Measurements from ENCODE around the gene CRYBB1.

CRYBB1 gene

GRCh38 chr22:26606611-26607010 is 11.2 kb downstream of the CRYBB1 start:
- no peak for DNase-seq (ENCODE audit: low read depth in 2 of 2)

- no peak for DNase-seq (ENCODE audit: low read depth in 2 of 2)
Observed at GRCh38 chr22:26604368-26604767, 13.5 kb downstream of the CRYBB1 start.

- no peak for DNase-seq (ENCODE audit: low read depth in 2 of 2)
Observed at GRCh38 chr22:26602127-26602526, 15.7 kb downstream of the CRYBB1 start.

- no peak for DNase-seq (ENCODE audit: low read depth in 2 of 2)
Observed at GRCh38 chr22:26601726-26602125, 16.1 kb downstream of the CRYBB1 start.

GRCh38 chr22:26599505-26599904 is 18.3 kb downstream of the CRYBB1 start:
- no peak for DNase-seq (ENCODE audit: low read depth in 2 of 2)

- no peak for DNase-seq (ENCODE audit: low read depth in 2 of 2)
Observed at GRCh38 chr22:26597480-26597879, 20.3 kb downstream of the CRYBB1 start.

GRCh38 chr22:26597026-26597425 is 20.8 kb downstream of the CRYBB1 start:
- DNase-seq (ENCODE audit: low read depth in 2 of 2) = peak in 1 of 2 donors; percentile 26

- no peak for DNase-seq (ENCODE audit: low read depth in 2 of 2)
Observed at GRCh38 chr22:26593763-26594162, 24.1 kb downstream of the CRYBB1 start.

- DNase-seq (ENCODE audit: low read depth in 2 of 2) = peak in 1 of 2 donors; percentile 49
Observed at GRCh38 chr22:26592421-26592891, 25.4 kb downstream of the CRYBB1 start.

GRCh38 chr22:26589845-26590736 is 27.7 kb downstream of the CRYBB1 start, which contains the start of gene TPST2:
TSS of gene TPST2 (minus strand) at chr22:26590132. CDS start at chr22:26541630, 48,502 bp downstream.
- DNase-seq (ENCODE audit: low read depth in 2 of 2) = peak; percentile 57 to 71

- DNase-seq (ENCODE audit: low read depth in 2 of 2) = peak in 1 of 2 donors; percentile 19
Observed at GRCh38 chr22:26589367-26589844, 28.4 kb downstream of the CRYBB1 start.

GRCh38 chr22:26588729-26589366 is 29.0 kb downstream of the CRYBB1 start:
- DNase-seq (ENCODE audit: low read depth in 2 of 2) = no peak

GRCh38 chr22:26587991-26588613 is 29.7 kb downstream of the CRYBB1 start:
- no peak for DNase-seq (ENCODE audit: low read depth in 2 of 2)

- no peak for DNase-seq (ENCODE audit: low read depth in 2 of 2)
Observed at GRCh38 chr22:26586556-26587325, 31.1 kb downstream of the CRYBB1 start.

GRCh38 chr22:26585104-26585790 is 32.6 kb downstream of the CRYBB1 start:
- no peak for DNase-seq (ENCODE audit: low read depth in 2 of 2)

GRCh38 chr22:26584010-26584409 is 33.8 kb downstream of the CRYBB1 start:
- no peak for DNase-seq (ENCODE audit: low read depth in 2 of 2)

GRCh38 chr22:26581633-26582168 is 36.1 kb downstream of the CRYBB1 start:
- DNase-seq (ENCODE audit: low read depth in 2 of 2) = no peak

GRCh38 chr22:26581026-26581425 is 36.8 kb downstream of the CRYBB1 start:
- DNase-seq (ENCODE audit: low read depth in 2 of 2) = no peak

GRCh38 chr22:26580240-26580962 is 37.4 kb downstream of the CRYBB1 start:
- no peak for DNase-seq (ENCODE audit: low read depth in 2 of 2)
